EL (cell line): ENCODE results near the gene SYTL3.

ENCODE experiments used
- DNase-seq: peaks from one replicate; pipeline ENCODE4 v3.0.0-alpha.2; 2016

SYTL3 gene

GRCh38 chr6:158737082-158737709 is 87.3 kb downstream of the SYTL3 start:
- no peak for DNase-seq

- DNase-seq: peak; percentile 64
These were observed 88.1 kb downstream of the SYTL3 start for GRCh38 chr6:158737710-158738615.

- DNase-seq: no peak
These were observed 89.8 kb downstream of the SYTL3 start for GRCh38 chr6:158739673-158740072.

GRCh38 chr6:158743033-158743651 is 93.3 kb downstream of the SYTL3 start:
- no peak for DNase-seq

- no peak for DNase-seq
These were observed 95.2 kb downstream of the SYTL3 start for GRCh38 chr6:158744986-158745430.

GRCh38 chr6:158751224-158751623 is 101.4 kb downstream of the SYTL3 start:
- no peak for DNase-seq

- DNase-seq: no peak
These were observed 102.1 kb downstream of the SYTL3 start for GRCh38 chr6:158751921-158752320.

GRCh38 chr6:158752613-158753012 is 102.8 kb downstream of the SYTL3 start:
- DNase-seq: no peak

- DNase-seq: no peak
These were observed 104.0 kb downstream of the SYTL3 start for GRCh38 chr6:158753811-158754210.

- DNase-seq: no peak
These were observed 104.9 kb downstream of the SYTL3 start for GRCh38 chr6:158754738-158755137.

GRCh38 chr6:158755636-158756035 is 105.8 kb downstream of the SYTL3 start:
- DNase-seq: no peak

GRCh38 chr6:158756126-158756525 is 106.3 kb downstream of the SYTL3 start:
- no peak for DNase-seq

GRCh38 chr6:158756977-158757752 is 107.3 kb downstream of the SYTL3 start:
- DNase-seq: no peak

GRCh38 chr6:158757753-158758090 is 107.9 kb downstream of the SYTL3 start:
- DNase-seq: no peak

GRCh38 chr6:158758451-158758860 is 108.6 kb downstream of the SYTL3 start:
- no peak for DNase-seq

GRCh38 chr6:158758941-158759479 is 109.2 kb downstream of the SYTL3 start:
- DNase-seq: no peak

GRCh38 chr6:158759966-158760617 is 110.2 kb downstream of the SYTL3 start:
- no peak for DNase-seq

- DNase-seq: no peak
These were observed 110.9 kb downstream of the SYTL3 start for GRCh38 chr6:158760618-158761250.

- DNase-seq: no peak
These were observed 111.9 kb downstream of the SYTL3 start for GRCh38 chr6:158761746-158762145.

- DNase-seq: no peak
These were observed 113.1 kb downstream of the SYTL3 start for GRCh38 chr6:158762787-158763433.
